SU-DHL-6 (cell line): ENCODE results near the gene CDK6.

Experiments used
- H2AFZ ChIP-seq: fragments of 200-600 bp; sonication (generic); 2 replicates; pipeline ENCODE4 v1.6.1; 2014; ENCODE audit warnings: low read depth, mild to moderate bottlenecking, moderate library complexity, mixed read lengths, antibody characterized with exemption, low read length; ENCODE audit not compliant: severe bottlenecking
- H3F3A ChIP-seq: fragments of 200-600 bp; shearing (Covaris generic); 2 replicates; pipeline ENCODE4 v1.6.0; 2016; ENCODE audit warnings: antibody characterized with exemption, mild to moderate bottlenecking; ENCODE audit not compliant: insufficient read depth
- H3K27ac ChIP-seq: fragments of 200-600 bp; sonication (generic); 2 replicates; pipeline ENCODE4 v1.5.1; 2016; ENCODE audit warnings: low read depth, mild to moderate bottlenecking, low read length, moderate library complexity, mixed read lengths
- H3K27me3 ChIP-seq: fragments of 200-600 bp; sonication (generic), shearing (Covaris generic); 2 replicates; pipeline ENCODE4 v1.6.0; 2014; ENCODE audit warnings: mild to moderate bottlenecking, low read length
- H3K36me3 ChIP-seq: fragments of 200-600 bp; sonication (generic); 2 replicates; pipeline ENCODE4 v1.6.1; 2014; ENCODE audit warnings: mild to moderate bottlenecking, low read length, mixed read lengths
- H3K4me2 ChIP-seq: fragments of 300-600, 200-600 bp; shearing (Covaris generic), sonication (generic); 2 replicates; pipeline ENCODE4 v1.6.0; 2014; ENCODE audit warnings: low read length, low read depth, mild to moderate bottlenecking; ENCODE audit not compliant: poor library complexity, severe bottlenecking
- H3K4me3 ChIP-seq: fragments of 200-600 bp; sonication (generic); 2 replicates; pipeline ENCODE4 v1.5.1; 2014; ENCODE audit warnings: antibody characterized with exemption, low read length, mild to moderate bottlenecking, mixed read lengths; ENCODE audit not compliant: insufficient read depth, poor library complexity, severe bottlenecking
- H3K79me2 ChIP-seq: fragments of 200-600 bp; sonication (generic); 2 replicates; pipeline ENCODE4 v1.6.1; 2014; ENCODE audit warnings: mild to moderate bottlenecking, low read length, moderate library complexity; ENCODE audit not compliant: insufficient read depth
- H3K9ac ChIP-seq: fragments of 200-600 bp; sonication (generic); 2 replicates; pipeline ENCODE4 v1.7.0; 2014; ENCODE audit warnings: mild to moderate bottlenecking, low read length
- H3K9me2 ChIP-seq: fragments of 200-600 bp; sonication (generic); replicated peaks from 2 replicates; pipeline ENCODE4 v1.6.1; 2014; ENCODE audit warnings: low read length; ENCODE audit not compliant: insufficient read depth
- H3K9me3 ChIP-seq: fragments of 200-600 bp; sonication (generic); 2 replicates; pipeline ENCODE4 v1.6.1; 2014; ENCODE audit warnings: low read length, mixed read lengths; ENCODE audit not compliant: insufficient read depth
- H4K20me1 ChIP-seq: fragments of 200-600 bp; sonication (generic); 2 replicates; pipeline ENCODE4 v1.6.1; 2014; ENCODE audit warnings: low read depth, mild to moderate bottlenecking, antibody characterized with exemption, low read length, moderate library complexity, mixed read lengths
- EZH2phosphoT487 ChIP-seq: fragments of 200-600 bp; sonication (generic), shearing (Covaris generic); conservative IDR thresholded peaks from 2 replicates; pipeline ENCODE4 v1.6.1; 2018; ENCODE audit warnings: mild to moderate bottlenecking, antibody characterized with exemption, low read length, moderate library complexity, mixed read lengths
- TF ChIP-seq, protein P1 (sequence below): fragments of 200-600 bp; sonication (generic); IDR thresholded peaks from one replicate; pipeline ENCODE4 v1.5.1; 2017; ENCODE audit warnings: antibody characterized with exemption, mild to moderate bottlenecking, low read length, moderate library complexity; ENCODE audit not compliant: insufficient read depth, poor library complexity, severe bottlenecking

Gene CDK6

DNA sequence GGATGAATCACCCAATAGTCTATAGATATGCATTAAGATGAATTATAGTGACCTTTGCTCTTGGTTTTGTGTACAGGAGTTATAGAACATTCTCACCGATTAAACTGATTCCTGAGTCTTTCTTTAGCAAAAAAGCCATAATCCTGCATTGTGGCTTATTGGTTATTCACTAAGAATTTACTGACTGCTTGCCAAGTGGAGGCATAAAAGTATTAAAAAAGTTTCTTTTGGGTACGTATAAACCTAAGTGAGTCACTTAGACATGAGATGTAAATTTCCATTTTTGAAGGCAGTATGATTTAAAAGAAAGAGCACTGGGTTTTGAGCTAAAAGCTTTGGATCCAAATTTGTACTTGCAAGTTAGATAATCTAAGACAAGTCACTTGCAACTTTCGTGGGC lies 100.7 kb downstream of the CDK6 start:
- Histone ChIP-seq H3K36me3 (no peaks in the 10 kb centered on the region), H3K27me3 (no peaks in the 10 kb centered on the region), H3K9me2 (no peaks in the 10 kb centered on the region), H3K4me2 (no peak overlapping the region), H3K79me2 (no peaks in the 10 kb centered on the region; the same call in 1 of the 2 replicates), H3F3A (no peaks in the 10 kb centered on the region), H3K27ac (no peak overlapping the region), H2AFZ (no peak overlapping the region), H3K4me3 (no peak overlapping the region), H4K20me1 (no peaks in the 10 kb centered on the region), H3K9me3 (no peaks in the 10 kb centered on the region), H3K9ac (no peak overlapping the region)
- no peak for TF ChIP-seq EZH2phosphoT487
- TF ChIP-seq, protein P1, sequence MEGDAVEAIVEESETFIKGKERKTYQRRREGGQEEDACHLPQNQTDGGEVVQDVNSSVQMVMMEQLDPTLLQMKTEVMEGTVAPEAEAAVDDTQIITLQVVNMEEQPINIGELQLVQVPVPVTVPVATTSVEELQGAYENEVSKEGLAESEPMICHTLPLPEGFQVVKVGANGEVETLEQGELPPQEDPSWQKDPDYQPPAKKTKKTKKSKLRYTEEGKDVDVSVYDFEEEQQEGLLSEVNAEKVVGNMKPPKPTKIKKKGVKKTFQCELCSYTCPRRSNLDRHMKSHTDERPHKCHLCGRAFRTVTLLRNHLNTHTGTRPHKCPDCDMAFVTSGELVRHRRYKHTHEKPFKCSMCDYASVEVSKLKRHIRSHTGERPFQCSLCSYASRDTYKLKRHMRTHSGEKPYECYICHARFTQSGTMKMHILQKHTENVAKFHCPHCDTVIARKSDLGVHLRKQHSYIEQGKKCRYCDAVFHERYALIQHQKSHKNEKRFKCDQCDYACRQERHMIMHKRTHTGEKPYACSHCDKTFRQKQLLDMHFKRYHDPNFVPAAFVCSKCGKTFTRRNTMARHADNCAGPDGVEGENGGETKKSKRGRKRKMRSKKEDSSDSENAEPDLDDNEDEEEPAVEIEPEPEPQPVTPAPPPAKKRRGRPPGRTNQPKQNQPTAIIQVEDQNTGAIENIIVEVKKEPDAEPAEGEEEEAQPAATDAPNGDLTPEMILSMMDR = no peak

DNA sequence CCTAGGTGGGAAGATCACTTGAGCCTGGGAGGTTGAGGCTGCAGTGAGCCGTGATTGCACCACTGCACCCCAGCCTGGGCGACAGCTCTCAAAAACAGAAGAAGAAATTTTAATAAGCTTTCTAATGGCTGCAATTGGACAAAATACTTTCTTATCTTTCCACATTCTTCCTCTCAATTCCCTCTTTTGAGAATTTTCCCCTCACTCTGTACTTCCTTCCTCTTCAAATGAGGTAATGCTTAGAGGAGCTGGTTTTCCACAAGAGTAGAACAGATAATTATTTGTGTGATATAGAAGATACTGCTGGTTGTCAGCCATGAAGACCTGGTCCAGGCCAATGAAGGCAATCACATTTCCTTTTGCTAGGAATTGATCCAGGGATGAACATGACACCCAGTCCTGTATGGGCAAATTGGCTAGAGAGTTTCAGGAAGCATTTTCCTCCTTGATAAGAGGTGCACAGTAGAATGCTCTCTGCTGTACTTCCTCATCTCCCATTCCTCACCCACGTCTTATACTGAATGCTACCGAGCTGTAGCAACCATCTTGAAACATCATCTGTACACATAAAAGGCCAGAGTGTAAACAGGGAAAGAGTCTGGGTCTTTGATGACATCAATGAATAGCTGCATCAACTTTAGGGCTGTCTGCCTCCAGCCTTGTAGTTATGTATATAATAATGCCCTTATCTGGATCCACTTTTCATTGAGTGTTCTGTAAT lies 103.9 kb downstream of the CDK6 start:
- no peaks in the 10 kb centered on the region for H3K36me3 ChIP-seq
- H3K27me3 ChIP-seq = no peaks in the 10 kb centered on the region
- H3K9me3 ChIP-seq = no peaks in the 10 kb centered on the region
- no peaks in the 10 kb centered on the region for H3K79me2 ChIP-seq
- TF ChIP-seq, protein P1 = no peak
- no peak for TF ChIP-seq EZH2phosphoT487
- no peaks in the 10 kb centered on the region for H4K20me1 ChIP-seq
- no peak overlapping the region for H3K27ac ChIP-seq
- no peak overlapping the region for H3K4me3 ChIP-seq
- no peaks in the 10 kb centered on the region for H3K9me2 ChIP-seq
- no peak overlapping the region for H3K9ac ChIP-seq
- no peaks in the 10 kb centered on the region for H3F3A ChIP-seq
- H3K4me2 ChIP-seq = no peak overlapping the region
- no peak overlapping the region for H2AFZ ChIP-seq

DNA sequence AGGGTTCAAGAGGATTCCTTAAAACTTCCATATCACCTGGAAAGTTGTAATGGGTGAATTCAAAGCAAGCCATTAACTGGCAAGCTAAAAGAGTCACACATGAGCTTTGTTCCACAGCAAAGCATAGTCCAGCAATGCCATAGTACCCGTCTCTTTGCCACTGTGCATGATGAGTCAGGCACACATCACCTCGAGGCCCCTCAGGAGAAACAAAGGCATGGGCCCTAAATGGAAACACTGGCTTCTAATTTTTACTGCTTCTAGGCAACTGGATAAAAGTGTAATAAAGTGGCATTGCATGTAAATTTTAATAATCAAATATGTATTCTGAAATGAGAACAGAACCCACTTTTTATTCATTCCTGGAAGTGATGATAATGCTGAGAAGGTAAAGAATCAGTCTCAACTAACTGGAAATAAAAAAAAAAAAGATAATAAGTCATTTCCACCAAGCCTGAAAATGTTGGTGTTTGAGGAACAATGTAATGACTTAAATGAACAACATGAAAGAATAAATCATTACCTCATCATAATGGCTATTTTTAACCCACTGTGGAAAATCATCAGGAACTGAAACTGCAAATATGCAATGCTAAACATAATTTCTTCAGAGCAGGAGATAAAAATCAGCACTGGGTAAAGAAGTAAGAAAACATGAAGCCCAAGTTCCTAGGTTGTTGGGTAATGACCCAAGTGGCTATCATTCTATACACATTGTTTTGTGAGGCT lies 104.9 kb downstream of the CDK6 start:
- Histone ChIP-seq H3K9me3 (no peaks in the 10 kb centered on the region), H3K27me3 (no peaks in the 10 kb centered on the region), H3K4me3 (no peak overlapping the region), H3K36me3 (no peaks in the 10 kb centered on the region), H4K20me1 (no peaks in the 10 kb centered on the region), H2AFZ (no peak overlapping the region), H3K79me2 (no peaks in the 10 kb centered on the region), H3K9ac (no peak overlapping the region), H3K9me2 (no peaks in the 10 kb centered on the region), H3F3A (no peaks in the 10 kb centered on the region), H3K4me2 (no peak overlapping the region), H3K27ac (no peak overlapping the region)
- TF ChIP-seq, protein P1 = no peak
- TF ChIP-seq EZH2phosphoT487 = no peak
